ENCODE results near the gene PHGDH.
"Not testable (repeated sequence)": the region's sequence is repeated elsewhere in the genome, so short reads cannot be mapped to it uniquely, and the experiment has no call there.

PHGDH gene

DNA sequence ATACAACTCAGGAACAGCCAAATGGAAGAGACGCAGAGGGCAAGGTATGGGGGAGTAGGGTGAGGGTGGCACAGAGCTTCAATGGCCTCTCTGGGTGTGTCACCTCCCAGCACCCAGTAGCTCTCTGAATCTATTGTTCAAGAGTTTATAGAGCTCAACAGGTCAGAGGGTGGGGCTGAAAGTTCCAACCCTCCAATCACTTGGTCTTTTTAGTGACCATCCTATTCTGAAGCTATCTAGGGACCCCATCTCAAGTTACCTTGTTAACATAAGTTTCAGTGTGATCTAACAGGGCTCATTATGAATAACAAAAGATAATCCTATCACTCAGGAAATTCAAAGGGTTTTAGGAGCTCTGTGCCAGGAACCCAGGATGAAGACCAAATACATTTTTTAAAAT lies 32.5 kb upstream of the PHGDH start:
- Histone ChIP-seq H3K79me2 (ENCODE audit: control insufficient read depth, insufficient read depth, low read length, unreplicated experiment) (no peaks in the 10 kb centered on the region), H3K4me1 (ENCODE audit: control insufficient read depth, insufficient read depth, low read length, unreplicated experiment) (peaks cover 9% of the 10 kb centered on the region), H3K27me3 (ENCODE audit: insufficient read depth, low read length) (no peaks in the 10 kb centered on the region), H3K4me3 (ENCODE audit: low read depth, low read length) (no peak overlapping the region), H2AFZ (ENCODE audit: low read length, unreplicated experiment) (no peak overlapping the region), H3K36me3 (ENCODE audit: insufficient read depth, low read length) (no peaks in the 10 kb centered on the region), H3K27ac (ENCODE audit: low read depth, low read length) (no peak overlapping the region)

DNA sequence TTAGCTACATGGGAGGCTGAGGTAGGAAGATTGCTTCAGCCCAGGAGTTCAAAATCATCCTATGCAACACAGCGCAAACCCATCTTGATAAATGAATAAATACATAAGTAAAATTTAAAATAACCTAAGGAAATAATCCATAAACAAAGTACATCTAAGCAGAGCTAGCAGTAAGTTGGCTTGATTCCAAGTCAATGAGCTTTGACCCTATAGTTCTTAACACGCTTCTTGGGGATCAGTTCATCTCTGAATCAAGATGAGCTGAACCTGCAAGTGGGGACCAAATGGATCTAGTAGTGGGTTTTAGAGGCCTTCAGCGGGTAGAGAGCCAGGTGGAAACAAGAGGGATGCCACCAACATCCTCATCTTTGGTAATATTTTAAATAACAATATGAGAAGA lies 31.5 kb upstream of the PHGDH start:
- Histone ChIP-seq H3K79me2 (ENCODE audit: control insufficient read depth, insufficient read depth, low read length, unreplicated experiment) (no peaks in the 10 kb centered on the region), H3K27me3 (ENCODE audit: insufficient read depth, low read length) (no peaks in the 10 kb centered on the region), H3K4me1 (ENCODE audit: control insufficient read depth, insufficient read depth, low read length, unreplicated experiment) (peaks cover 4% of the 10 kb centered on the region), H2AFZ (ENCODE audit: low read length, unreplicated experiment) (no peak overlapping the region), H3K4me3 (ENCODE audit: low read depth, low read length) (no peak overlapping the region), H3K36me3 (ENCODE audit: insufficient read depth, low read length) (no peaks in the 10 kb centered on the region), H3K27ac (ENCODE audit: low read depth, low read length) (no peak overlapping the region)

DNA sequence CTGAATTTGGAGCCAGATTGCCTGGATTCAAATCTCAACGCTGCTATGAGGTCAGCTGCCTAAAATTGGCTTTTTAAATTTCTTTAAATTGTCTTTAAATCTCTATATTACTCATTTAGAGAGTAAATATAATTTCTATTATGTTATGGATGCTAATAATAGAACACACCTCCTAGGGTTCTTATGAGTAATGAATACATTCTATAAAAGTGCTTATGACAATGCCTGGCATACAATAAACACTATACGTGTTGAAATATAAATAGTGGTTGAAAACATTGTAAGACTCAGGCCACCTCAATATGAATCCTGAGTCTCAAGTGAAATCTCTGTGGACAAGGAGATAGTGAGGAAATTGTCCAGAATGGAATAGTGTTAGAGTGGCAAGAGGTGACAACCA lies 31.0 kb upstream of the PHGDH start:
- Histone ChIP-seq H3K27ac (ENCODE audit: low read depth, low read length) (no peak overlapping the region), H3K27me3 (ENCODE audit: insufficient read depth, low read length) (no peaks in the 10 kb centered on the region), H3K4me3 (ENCODE audit: low read depth, low read length) (no peak overlapping the region), H3K79me2 (ENCODE audit: control insufficient read depth, insufficient read depth, low read length, unreplicated experiment) (no peaks in the 10 kb centered on the region), H3K4me1 (ENCODE audit: control insufficient read depth, insufficient read depth, low read length, unreplicated experiment) (peaks cover 4% of the 10 kb centered on the region), H2AFZ (ENCODE audit: low read length, unreplicated experiment) (no peak overlapping the region), H3K36me3 (ENCODE audit: insufficient read depth, low read length) (no peaks in the 10 kb centered on the region)

DNA sequence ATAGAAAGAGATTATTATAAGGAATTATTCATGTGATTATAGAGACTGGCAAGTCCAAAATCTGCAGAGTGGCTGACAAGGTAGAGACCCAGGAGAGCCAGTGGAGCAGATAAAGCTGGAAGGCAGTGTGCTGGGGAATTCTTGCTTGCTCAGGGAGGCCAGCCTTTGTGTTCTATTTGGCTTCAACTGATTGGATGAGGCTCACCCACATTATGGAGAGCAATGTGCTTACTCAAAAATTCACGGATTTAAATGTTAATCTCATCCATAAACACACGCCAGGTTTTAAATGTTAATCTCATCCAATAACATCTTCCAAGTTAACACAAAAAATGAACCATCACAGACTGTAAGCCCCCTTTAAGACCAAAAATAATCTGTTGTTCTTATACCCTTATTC lies 30.2 kb upstream of the PHGDH start:
- peaks cover 4% of the 10 kb centered on the region for H3K4me1 ChIP-seq (ENCODE audit: control insufficient read depth, insufficient read depth, low read length, unreplicated experiment)

DNA sequence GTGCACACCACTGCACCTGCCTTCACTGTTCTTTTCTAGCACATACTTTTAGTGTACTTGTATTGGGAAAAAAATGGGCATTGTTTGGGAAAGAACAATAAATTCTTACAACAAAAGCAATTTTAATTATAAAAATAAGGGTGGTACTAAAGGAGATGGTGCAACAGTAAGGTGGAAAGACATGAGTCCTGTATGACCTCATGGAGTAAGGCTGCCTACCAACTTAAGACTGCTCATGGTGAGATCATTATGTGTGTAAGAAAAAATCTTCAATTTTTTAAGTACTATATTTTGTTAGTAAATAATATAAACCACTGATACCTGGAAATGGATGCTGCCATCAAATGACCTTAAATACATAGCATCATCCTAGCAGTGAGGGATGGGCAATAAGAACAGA lies 29.6 kb upstream of the PHGDH start:
- no peaks in the 10 kb centered on the region for H3K27me3 ChIP-seq (ENCODE audit: insufficient read depth, low read length)
- no peak overlapping the region for H3K27ac ChIP-seq (ENCODE audit: low read depth, low read length)
- no peak overlapping the region for H3K4me3 ChIP-seq (ENCODE audit: low read depth, low read length)
- no peaks in the 10 kb centered on the region for H3K79me2 ChIP-seq (ENCODE audit: control insufficient read depth, insufficient read depth, low read length, unreplicated experiment)
- no peaks in the 10 kb centered on the region for H3K36me3 ChIP-seq (ENCODE audit: insufficient read depth, low read length)
- H3K4me1 ChIP-seq (ENCODE audit: control insufficient read depth, insufficient read depth, low read length, unreplicated experiment), result peaks cover 3% of the 10 kb centered on the region
- H2AFZ ChIP-seq (ENCODE audit: low read length, unreplicated experiment), result no peak overlapping the region

More for the DNA sequence above, 30.2 kb upstream of the PHGDH start:
- H3K27ac ChIP-seq (ENCODE audit: low read depth, low read length), result no peak overlapping the region
- H3K79me2 ChIP-seq (ENCODE audit: control insufficient read depth, insufficient read depth, low read length, unreplicated experiment), result no peaks in the 10 kb centered on the region
- H2AFZ ChIP-seq (ENCODE audit: low read length, unreplicated experiment), result no peak overlapping the region
- H3K27me3 ChIP-seq (ENCODE audit: insufficient read depth, low read length), result no peaks in the 10 kb centered on the region
- no peaks in the 10 kb centered on the region for H3K36me3 ChIP-seq (ENCODE audit: insufficient read depth, low read length)
- H3K4me3 ChIP-seq (ENCODE audit: low read depth, low read length), result no peak overlapping the region

DNA sequence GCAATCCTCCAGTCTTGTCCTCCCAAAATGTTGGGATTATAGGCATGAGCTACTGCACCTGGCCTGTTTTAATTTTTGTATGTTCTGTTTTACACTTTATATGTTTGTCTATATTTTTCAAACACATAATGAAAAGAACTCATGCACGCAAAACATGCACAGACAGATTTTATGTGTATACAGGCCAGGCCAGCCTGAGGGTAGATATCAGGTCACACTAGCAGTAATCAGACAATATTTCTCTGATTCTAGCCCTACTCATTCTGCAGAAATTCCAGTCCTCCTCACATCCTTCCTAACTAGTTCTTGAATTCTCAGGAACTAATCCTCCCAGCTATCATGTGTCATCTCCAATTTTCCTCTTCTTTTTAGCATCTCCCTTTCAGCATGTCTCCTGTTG lies 27.8 kb upstream of the PHGDH start:
- H3K36me3 ChIP-seq (ENCODE audit: insufficient read depth, low read length), result no peaks in the 10 kb centered on the region
- H3K79me2 ChIP-seq (ENCODE audit: control insufficient read depth, insufficient read depth, low read length, unreplicated experiment), result no peaks in the 10 kb centered on the region
- no peak overlapping the region for H3K27ac ChIP-seq (ENCODE audit: low read depth, low read length)
- H3K27me3 ChIP-seq (ENCODE audit: insufficient read depth, low read length), result 0 out of 2 replicates have a peak, but pooled peaks cover 2% of the 10 kb centered on the region
- H2AFZ ChIP-seq (ENCODE audit: low read length, unreplicated experiment), result no peak overlapping the region
- H3K4me1 ChIP-seq (ENCODE audit: control insufficient read depth, insufficient read depth, low read length, unreplicated experiment), result no peaks in the 10 kb centered on the region
- H3K4me3 ChIP-seq (ENCODE audit: low read depth, low read length), result no peak overlapping the region

DNA sequence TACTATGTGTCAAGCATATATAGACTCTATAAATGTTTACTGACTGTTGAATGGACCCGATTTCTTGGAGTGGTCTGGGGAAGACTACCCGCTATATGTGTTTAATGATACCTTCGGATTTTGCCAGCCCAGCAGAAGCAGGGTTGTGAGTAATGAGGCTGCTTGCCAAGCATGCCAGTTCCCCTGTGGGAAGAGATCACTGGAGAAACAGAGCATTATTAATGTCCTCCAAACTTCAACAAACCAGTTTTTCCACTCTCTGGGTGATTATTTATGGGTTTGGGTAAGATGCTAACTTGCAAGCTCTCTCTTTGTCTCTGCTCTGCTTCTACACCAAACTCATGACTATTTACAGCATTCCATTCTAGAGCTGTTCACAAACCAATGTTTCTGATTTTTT lies 25.1 kb upstream of the PHGDH start:
- Histone ChIP-seq H3K27ac (ENCODE audit: low read depth, low read length) (no peak overlapping the region), H3K79me2 (ENCODE audit: control insufficient read depth, insufficient read depth, low read length, unreplicated experiment) (no peaks in the 10 kb centered on the region), H3K4me3 (ENCODE audit: low read depth, low read length) (no peak overlapping the region), H3K27me3 (ENCODE audit: insufficient read depth, low read length) (0 out of 2 replicates have a peak, but pooled peaks cover 10% of the 10 kb centered on the region), H3K4me1 (ENCODE audit: control insufficient read depth, insufficient read depth, low read length, unreplicated experiment) (no peaks in the 10 kb centered on the region), H2AFZ (ENCODE audit: low read length, unreplicated experiment) (no peak overlapping the region), H3K36me3 (ENCODE audit: insufficient read depth, low read length) (no peaks in the 10 kb centered on the region)

DNA sequence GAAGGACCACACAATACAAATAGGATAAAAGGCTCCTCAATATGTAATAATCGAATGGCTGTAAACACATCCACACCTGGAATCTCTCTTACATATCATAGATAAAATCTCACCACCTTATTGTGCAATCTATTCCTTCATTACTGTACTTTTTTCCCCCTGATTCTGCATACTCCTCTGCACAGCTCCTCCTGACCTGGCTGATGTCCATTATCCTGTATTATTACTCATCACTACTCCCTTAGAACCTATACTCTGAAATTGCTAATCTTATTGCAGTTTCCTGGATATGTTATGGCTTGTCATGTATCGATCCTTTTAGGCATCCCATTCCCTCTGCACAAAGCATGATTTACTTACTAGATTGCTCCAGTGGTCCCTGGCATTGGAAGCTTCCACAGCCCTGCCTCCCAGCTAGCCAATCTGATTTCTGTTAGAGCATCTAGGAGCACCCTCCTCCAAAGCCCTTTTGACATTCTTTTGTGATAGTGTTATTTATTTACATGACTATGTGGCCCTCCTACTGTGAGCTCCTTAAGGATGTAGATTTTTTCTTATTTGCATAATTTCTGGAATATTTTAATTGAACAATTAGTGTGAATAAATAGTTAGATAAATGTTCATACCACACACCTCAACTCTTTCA lies 24.2 kb upstream of the PHGDH start:
- Histone ChIP-seq H3K79me2 (ENCODE audit: control insufficient read depth, insufficient read depth, low read length, unreplicated experiment) (no peaks in the 10 kb centered on the region), H3K4me3 (ENCODE audit: low read depth, low read length) (no peak overlapping the region), H3K4me1 (ENCODE audit: control insufficient read depth, insufficient read depth, low read length, unreplicated experiment) (no peaks in the 10 kb centered on the region), H3K36me3 (ENCODE audit: insufficient read depth, low read length) (no peaks in the 10 kb centered on the region), H3K27ac (ENCODE audit: low read depth, low read length) (no peak overlapping the region), H3K27me3 (ENCODE audit: insufficient read depth, low read length) (0 out of 2 replicates have a peak, but pooled peaks cover 10% of the 10 kb centered on the region), H2AFZ (ENCODE audit: low read length, unreplicated experiment) (no peak overlapping the region)

DNA sequence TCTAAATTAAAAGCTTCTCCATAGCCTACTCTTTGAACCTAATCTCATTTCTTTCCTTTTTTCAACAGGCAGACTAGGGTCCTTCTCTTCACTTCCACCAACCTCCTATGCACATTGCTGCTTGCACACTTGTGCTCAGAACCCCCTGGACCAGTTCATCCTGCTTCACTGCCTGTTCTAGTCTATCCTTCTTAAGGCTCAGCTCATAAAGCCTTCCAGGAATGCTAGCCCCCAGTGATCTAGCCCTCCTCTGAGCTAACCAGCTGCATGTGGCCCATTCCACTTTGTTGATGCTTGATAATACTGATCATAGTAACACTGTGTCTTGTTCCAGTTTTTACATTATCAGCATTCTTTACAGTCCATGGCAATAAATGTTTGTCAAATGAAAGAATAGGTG lies 22.9 kb upstream of the PHGDH start:
- Histone ChIP-seq H2AFZ (ENCODE audit: low read length, unreplicated experiment) (no peak overlapping the region), H3K4me3 (ENCODE audit: low read depth, low read length) (no peak overlapping the region), H3K79me2 (ENCODE audit: control insufficient read depth, insufficient read depth, low read length, unreplicated experiment) (no peaks in the 10 kb centered on the region), H3K27ac (ENCODE audit: low read depth, low read length) (no peak overlapping the region), H3K4me1 (ENCODE audit: control insufficient read depth, insufficient read depth, low read length, unreplicated experiment) (no peaks in the 10 kb centered on the region), H3K36me3 (ENCODE audit: insufficient read depth, low read length) (no peaks in the 10 kb centered on the region), H3K27me3 (ENCODE audit: insufficient read depth, low read length) (0 out of 2 replicates have a peak, but pooled peaks cover 10% of the 10 kb centered on the region)

DNA sequence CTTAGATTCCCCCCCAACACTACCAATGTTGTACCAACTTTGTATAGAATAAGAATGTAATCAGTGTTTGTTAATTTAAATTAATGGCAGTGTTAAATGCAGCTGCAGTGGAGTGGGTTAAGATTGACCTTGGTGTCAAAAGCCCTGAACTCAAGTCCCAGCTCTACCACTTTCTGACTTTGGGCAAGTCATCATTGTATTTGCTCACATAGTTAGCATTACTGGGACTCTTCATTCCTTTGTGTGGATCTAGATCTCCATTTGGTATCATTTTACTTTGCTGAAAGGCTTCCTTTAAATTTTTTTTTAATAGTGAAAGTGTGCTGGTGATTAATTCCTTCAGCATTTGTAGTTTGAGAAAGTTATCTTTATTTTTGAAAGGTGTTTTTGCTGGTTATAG lies 22.2 kb upstream of the PHGDH start:
- Histone ChIP-seq H3K4me3 (ENCODE audit: low read depth, low read length) (no peak overlapping the region), H3K4me1 (ENCODE audit: control insufficient read depth, insufficient read depth, low read length, unreplicated experiment) (no peaks in the 10 kb centered on the region), H3K27ac (ENCODE audit: low read depth, low read length) (no peak overlapping the region), H2AFZ (ENCODE audit: low read length, unreplicated experiment) (no peak overlapping the region), H3K27me3 (ENCODE audit: insufficient read depth, low read length) (0 out of 2 replicates have a peak, but pooled peaks cover 10% of the 10 kb centered on the region), H3K79me2 (ENCODE audit: control insufficient read depth, insufficient read depth, low read length, unreplicated experiment) (no peaks in the 10 kb centered on the region), H3K36me3 (ENCODE audit: insufficient read depth, low read length) (no peaks in the 10 kb centered on the region)

DNA sequence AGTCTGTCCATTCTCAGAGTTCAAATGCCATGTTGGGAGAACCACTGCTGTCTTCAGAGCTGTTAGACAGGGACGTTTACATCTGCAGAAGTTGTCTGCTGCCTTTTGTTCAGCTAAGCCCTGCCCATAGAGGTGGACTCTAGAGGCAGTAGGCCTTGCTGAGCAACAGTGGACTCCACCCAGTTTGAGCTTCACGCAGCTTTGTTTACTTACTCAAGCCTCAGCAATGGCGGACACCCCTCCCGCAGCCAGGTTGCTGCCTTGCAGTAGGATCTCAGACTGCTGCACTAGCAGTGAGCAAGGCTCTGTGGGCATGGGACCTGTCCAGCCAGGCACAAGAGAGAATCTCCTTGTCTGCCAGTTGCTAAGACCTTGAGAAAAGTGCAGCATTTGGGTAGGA lies 14.9 kb upstream of the PHGDH start:
- H3K4me1 ChIP-seq (ENCODE audit: control insufficient read depth, insufficient read depth, low read length, unreplicated experiment); H3K79me2 ChIP-seq (ENCODE audit: control insufficient read depth, insufficient read depth, low read length, unreplicated experiment); H3K4me3 ChIP-seq (ENCODE audit: low read depth, low read length); H2AFZ ChIP-seq (ENCODE audit: low read length, unreplicated experiment); H3K27ac ChIP-seq (ENCODE audit: low read depth, low read length); H3K36me3 ChIP-seq (ENCODE audit: insufficient read depth, low read length): not testable (repeated sequence)
- peaks cover 30% of the 10 kb centered on the region for H3K27me3 ChIP-seq (ENCODE audit: insufficient read depth, low read length)
